Hepatocyte (in vitro differentiated cells): Measurements from ENCODE around the gene ZSWIM4. TPM values are rescaled to one million over a fixed set of nuclear protein-coding genes. Genes with fewer than 3 reads are reported as not detected.

ENCODE experiments used
- DNase-seq: peaks from one replicate; pipeline ENCODE4 v3.0.0-alpha.2; 2016; ENCODE audit warnings: low spot score
- H2AFZ ChIP-seq: fragments of 200-600 bp; sonication (generic); 2 replicates; pipeline ENCODE4 v1.6.0; 2016; ENCODE audit warnings: antibody characterized with exemption, mild to moderate bottlenecking
- H3K27ac ChIP-seq: fragments of 200-600 bp; sonication (generic); 2 replicates; pipeline ENCODE4 v1.5.1; 2016; ENCODE audit warnings: mild to moderate bottlenecking
- H3K27me3 ChIP-seq: fragments of 200-600 bp; sonication (generic); 2 replicates; pipeline ENCODE4 v1.6.1; 2016
- H3K36me3 ChIP-seq: fragments of 200-600 bp; sonication (generic); replicated peaks from 2 replicates; pipeline ENCODE4 v1.5.1; 2016; ENCODE audit warnings: low read depth; ENCODE audit not compliant: insufficient read depth
- H3K4me1 ChIP-seq: fragments of 200-600 bp; sonication (generic); 2 replicates; pipeline ENCODE4 v1.5.1; 2016; ENCODE audit warnings: mild to moderate bottlenecking, moderate library complexity; ENCODE audit not compliant: insufficient read depth
- H3K4me2 ChIP-seq: fragments of 200-600 bp; sonication (generic); 2 replicates; pipeline ENCODE4 v1.6.0; 2016
- H3K4me3 ChIP-seq: fragments of 200-600 bp; sonication (generic); 2 replicates; pipeline ENCODE4 v1.5.1; 2016; ENCODE audit warnings: mild to moderate bottlenecking
- H3K79me2 ChIP-seq: fragments of 200-600 bp; sonication (generic); 2 replicates; pipeline ENCODE4 v1.6.0; 2017; ENCODE audit warnings: mild to moderate bottlenecking
- H3K9me2 ChIP-seq: fragments of 200-600 bp; sonication (generic); replicated peaks from 2 replicates; pipeline ENCODE4 v1.6.0; 2017; ENCODE audit warnings: mild to moderate bottlenecking; ENCODE audit not compliant: insufficient read depth
- H3K9me3 ChIP-seq: fragments of 200-600 bp; sonication (generic); 2 replicates; pipeline ENCODE4 v1.5.1; 2016; ENCODE audit warnings: low read depth, mild to moderate bottlenecking
- H4K20me1 ChIP-seq: fragments of 200-600 bp; sonication (generic); 2 replicates; pipeline ENCODE4 v1.6.0; 2016; ENCODE audit warnings: mild to moderate bottlenecking; ENCODE audit not compliant: insufficient read depth, poor library complexity, severe bottlenecking
- CTCF ChIP-seq: fragments of 200-600 bp; sonication (generic); IDR thresholded peaks from 2 replicates; pipeline ENCODE4 v1.5.1; 2016; ENCODE audit warnings: antibody characterized with exemption, mild to moderate bottlenecking; ENCODE audit not compliant: poor library complexity
- EZH2 ChIP-seq: fragments of 200-600 bp; sonication (generic); IDR thresholded peaks from 2 replicates; pipeline ENCODE4 v1.6.1; 2016; ENCODE audit warnings: antibody characterized with exemption, mild to moderate bottlenecking, borderline replicate concordance
- EZH2phosphoT487 ChIP-seq: fragments of 200-600 bp; sonication (generic); IDR thresholded peaks from one replicate; pipeline ENCODE4 v1.6.1; 2018; ENCODE audit warnings: antibody characterized with exemption, mild to moderate bottlenecking, low read depth, moderate library complexity; ENCODE audit not compliant: unreplicated experiment, severe bottlenecking
- WGBS: methylation state at CpG from one replicate; pipeline ENCODE4 v1.1.6; 2016; ENCODE audit warnings: low lambda C conversion rate; ENCODE audit errors: missing lambda C conversion rate; 5-methylcytosine and 5-hydroxymethylcytosine counted together
- polyA plus RNA-seq: library from polyadenylated mRNA; unstranded; fragments of >200 nt; fragmentation: Nextera tagmentation; extraction: Ambion mirVana; gene quantifications from 2 replicates; pipeline ENCODE4 v1.2.1, GENCODE V29; 2016
- total RNA-seq: library from RNA; depleted of rRNA; stranded (reverse); fragments of >200 nt; gene quantifications from 2 replicates; pipeline ENCODE4 v1.2.3, GENCODE V29; 2014

The ZSWIM4 gene
- total and polyA plus RNA-seq, 2 experiments from 2014 or later: 3.5 to 3.7 TPM

DNA sequence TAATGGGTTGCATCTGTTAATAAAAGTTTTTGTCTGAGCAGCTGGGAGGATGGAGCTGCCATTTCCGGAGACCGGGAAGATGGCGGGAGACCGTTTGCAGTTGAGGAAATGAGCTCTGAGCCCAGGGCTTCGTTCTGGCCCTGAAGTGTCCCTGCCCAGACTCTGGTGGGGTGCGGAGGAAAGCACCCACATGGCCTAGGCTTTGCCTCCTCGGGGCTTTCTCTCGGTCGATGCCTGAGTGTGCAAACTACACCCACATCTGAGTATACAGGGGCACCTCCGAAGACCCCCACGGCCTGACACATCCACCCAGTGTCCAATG is 66.1 kb downstream of the ZSWIM4 start:
- Histone ChIP-seq H3K27me3 (no peaks in the 10 kb centered on the region), H3K4me2 (peak overlapping the region; percentile 83), H3K79me2 (peaks cover under 1% of the 10 kb centered on the region), H3K36me3 (no peaks in the 10 kb centered on the region), H3K4me3 (no peak overlapping the region), H3K27ac (peak overlapping the region; percentile 96), H3K9me3 (no peaks in the 10 kb centered on the region), H3K9me2 (no peaks in the 10 kb centered on the region), H2AFZ (peak overlapping the region; percentile 50), H3K4me1 (peaks cover 16% of the 10 kb centered on the region), H4K20me1 (no peaks in the 10 kb centered on the region)
- TF ChIP-seq EZH2: no peak
- no peak for TF ChIP-seq CTCF
- TF ChIP-seq EZH2phosphoT487: no peak
- DNase-seq: no peak
- 67% methylated on average over 11 of the region's 11 CpGs for WGBS

DNA sequence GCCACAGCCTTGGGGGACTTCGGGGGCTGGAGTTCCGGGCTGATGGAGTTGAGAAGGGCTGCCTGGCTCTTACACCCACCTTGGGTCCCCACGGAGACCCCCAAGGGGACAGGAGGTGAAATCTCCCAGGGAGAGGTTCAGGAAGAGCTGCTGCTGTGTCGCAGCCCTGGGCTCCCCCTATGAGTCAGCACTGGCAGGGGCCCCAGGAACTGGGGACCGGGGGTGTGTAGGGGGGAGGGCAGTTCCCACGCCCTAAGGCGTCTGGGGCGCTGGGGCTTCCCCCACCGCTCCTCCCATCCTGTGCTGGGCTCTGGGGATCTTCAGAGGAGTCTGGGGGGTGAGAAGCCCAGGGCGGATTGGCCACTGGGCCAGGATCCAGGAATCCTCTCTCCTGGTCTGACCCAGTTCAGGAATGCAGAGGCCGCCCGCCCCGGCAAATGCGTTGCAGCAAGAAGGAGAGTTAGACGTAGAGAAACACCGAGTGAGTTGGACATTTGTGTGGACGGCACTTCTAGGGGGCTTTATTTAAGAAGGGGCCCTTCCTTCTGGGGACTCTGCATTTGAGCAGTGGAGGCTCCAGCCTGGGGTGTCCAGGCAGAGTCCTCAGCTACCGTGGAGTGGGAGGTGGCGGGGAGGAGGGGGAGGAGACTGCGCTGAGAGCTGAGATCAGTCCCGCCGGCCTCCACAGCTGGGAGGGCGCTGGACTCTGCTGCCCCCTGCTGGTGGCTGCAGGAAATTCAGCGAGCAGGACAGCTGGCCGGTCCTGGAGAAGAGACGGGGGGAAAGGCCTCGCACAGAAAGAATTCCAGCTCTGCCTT is 66.7 kb downstream of the ZSWIM4 start:
- Histone ChIP-seq H2AFZ (peak overlapping the region; percentile 50), H4K20me1 (no peaks in the 10 kb centered on the region), H3K4me3 (no peak overlapping the region), H3K27me3 (no peaks in the 10 kb centered on the region), H3K36me3 (no peaks in the 10 kb centered on the region), H3K9me2 (no peaks in the 10 kb centered on the region), H3K9me3 (no peaks in the 10 kb centered on the region), H3K4me1 (peaks cover 20% of the 10 kb centered on the region), H3K4me2 (peak overlapping the region; percentile 83), H3K79me2 (peaks cover 5% of the 10 kb centered on the region), H3K27ac (peak overlapping the region; percentile 96)
- peak; percentile 94 for DNase-seq
- WGBS: 12% methylated on average over 24 of the region's 27 CpGs
- TF ChIP-seq EZH2phosphoT487 (no peak), CTCF (peak; percentile 97), EZH2 (no peak)

DNA sequence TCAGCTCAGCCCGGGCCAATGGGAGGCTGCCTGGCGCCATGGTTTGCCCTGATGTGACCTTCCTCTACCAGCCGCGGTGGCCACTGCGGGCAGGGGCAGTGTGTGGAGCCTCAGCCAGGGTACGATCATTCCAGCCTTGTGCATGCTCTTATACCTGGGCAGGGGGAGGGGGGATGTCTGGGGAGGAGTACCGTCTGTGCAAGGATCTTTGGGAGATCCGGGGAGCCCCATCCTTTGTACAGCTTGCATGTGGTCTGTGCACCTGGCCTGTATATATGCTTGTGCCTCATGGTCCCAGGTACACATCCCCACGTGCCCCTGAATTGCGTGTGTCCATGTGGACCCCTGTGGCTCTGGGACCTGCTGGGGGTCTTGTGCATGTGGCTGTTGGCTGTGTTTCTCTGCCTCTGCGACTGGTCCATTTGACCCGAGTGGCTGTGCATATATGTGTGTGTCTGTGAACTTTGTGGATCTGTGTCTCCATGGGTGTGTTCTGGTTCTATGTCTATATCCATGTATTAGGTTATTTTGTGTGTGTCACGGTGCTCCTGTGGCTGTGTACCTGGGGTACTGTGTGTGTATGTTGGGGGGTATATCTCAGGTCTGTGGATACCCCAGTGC is 68.9 kb downstream of the ZSWIM4 start:
- Histone ChIP-seq H3K27ac (peak overlapping the region; percentile 65), H3K4me2 (peak overlapping the region; percentile 96), H3K4me3 (no peak overlapping the region), H3K36me3 (no peaks in the 10 kb centered on the region), H2AFZ (no peak overlapping the region), H3K4me1 (peaks cover 20% of the 10 kb centered on the region), H3K9me3 (no peaks in the 10 kb centered on the region), H3K27me3 (no peaks in the 10 kb centered on the region), H3K9me2 (no peaks in the 10 kb centered on the region), H3K79me2 (peaks cover 5% of the 10 kb centered on the region), H4K20me1 (no peaks in the 10 kb centered on the region)
- 40% methylated on average over 13 of the region's 13 CpGs for WGBS
- TF ChIP-seq EZH2 (no peak), EZH2phosphoT487 (no peak), CTCF (no peak)
- no peak for DNase-seq
